HepG2 (cell line): ENCODE results near the gene EPM2AIP1. TPM values are rescaled to one million over a fixed set of nuclear protein-coding genes. Genes with fewer than 3 reads are reported as not detected.

Experiments
- ATAC-seq: fragments of 200-7000 bp; cut with Tn5 transposase; 3 replicates; pipeline ENCODE4 v1.9.1; 2020; ENCODE audit warnings: mild to moderate bottlenecking, moderate library complexity
- BruUV-seq: library from RNA; stranded (reverse); fragments of 400-500 nt; replicated peaks from 2 replicates; lab custom pipeline; 2021; lab: Mats Ljungman, UMichigan
- CTCF ChIA-PET: fragments of 300-600 bp; formaldehyde crosslinking; extraction: SDS; loops from one replicate; lab custom pipeline; 2021; ENCODE audit warnings: low total read pairs, inconsistent platforms, low intra/inter-chr PET ratio; lab: Yijun Ruan, JAX
- POLR2A ChIA-PET: fragments of 350-600 bp; sonication (Branson Sonifier 250); formaldehyde crosslinking; loops from one replicate; lab custom pipeline; 2020; ENCODE audit warnings: antibody characterized with exemption, inconsistent platforms; lab: Yijun Ruan, JAX
- DNase-seq: peaks from one replicate; pipeline ENCODE4 v3.0.0-alpha.2; 2015; ENCODE audit warnings: low spot score
- FAIRE-seq: peaks from 3 replicates; lab custom pipeline; 2011; peaks lifted over from hg19 to GRCh38; lab: Jason Lieb, UNC
- H2AFZ ChIP-seq: one replicate; pipeline ENCODE4 v1.6.1; 2011; ENCODE audit warnings: low read length, inconsistent platforms
- H3K27ac ChIP-seq: fragments of 300-600 bp; 3 replicates; pipeline ENCODE4 v1.8.0; 2011; ENCODE audit warnings: mixed run types, mild to moderate bottlenecking, mixed read lengths, low read length, inconsistent platforms; ENCODE audit not compliant: insufficient read depth; ENCODE audit errors: extremely low read length
- H3K27me3 ChIP-seq, 2 experiments: fragments of 200-600 bp in 1 of 2; 2 replicates in 1 of 2; 3 replicates in 1 of 2; pipeline versions ENCODE4 v1.6.0 to v1.8.0; 2011; ENCODE audit warnings: low read length in 2 of 2, mild to moderate bottlenecking in 2 of 2, moderate library complexity in 2 of 2, inconsistent platforms in 1 of 2; ENCODE audit not compliant: insufficient read depth in 2 of 2, control insufficient read depth in 1 of 2
- H3K36me3 ChIP-seq, 2 experiments: fragments of 200-600 bp in 1 of 2; replicated peaks in 1 of 2; 2 replicates in 1 of 2; 3 replicates in 1 of 2; pipeline versions ENCODE4 v1.5.1 to v1.8.0; 2011; ENCODE audit warnings: low read length in 2 of 2, inconsistent platforms in 1 of 2; ENCODE audit not compliant: insufficient read depth in 2 of 2, control insufficient read depth in 1 of 2
- H3K4me1 ChIP-seq: 2 replicates; pipeline ENCODE4 v1.5.1; 2012; ENCODE audit warnings: low read length, inconsistent platforms; ENCODE audit not compliant: insufficient read depth
- H3K4me2 ChIP-seq: 2 replicates; pipeline ENCODE4 v1.6.0; 2011; ENCODE audit warnings: low read depth, low read length, inconsistent platforms
- H3K4me3 ChIP-seq, 3 experiments: fragments of 200-600 bp in 1 of 3; sonication (generic), shearing (Covaris generic) in 1 of 3; replicated peaks in 1 of 3; 2 replicates each; pipeline ENCODE4 v1.5.1; 2011 to 2016; ENCODE audit warnings: low read length in 3 of 3, inconsistent platforms in 2 of 3, low read depth in 2 of 3, mild to moderate bottlenecking in 2 of 3, control low read depth in 1 of 3, mixed read lengths in 1 of 3; ENCODE audit not compliant: insufficient read depth in 1 of 3
- H3K79me2 ChIP-seq: one replicate; pipeline ENCODE4 v1.6.1; 2011; ENCODE audit warnings: low read length, inconsistent platforms; ENCODE audit not compliant: insufficient read depth
- H3K9ac ChIP-seq: 2 replicates; pipeline ENCODE4 v1.6.0; 2011; ENCODE audit warnings: mild to moderate bottlenecking, low read depth, low read length, inconsistent platforms; ENCODE audit not compliant: insufficient read depth
- H3K9me3 ChIP-seq: 2 replicates; pipeline ENCODE4 v1.5.1; 2012; ENCODE audit warnings: mild to moderate bottlenecking, low read length
- H4K20me1 ChIP-seq: 2 replicates; pipeline ENCODE4 v1.6.0; 2011; ENCODE audit warnings: inconsistent platforms, mild to moderate bottlenecking, low read length, moderate library complexity; ENCODE audit not compliant: insufficient read depth
- HMG20A ChIP-seq: IDR thresholded peaks from 2 replicates; pipeline ENCODE4 v1.6.1; 2016; ENCODE audit warnings: borderline replicate concordance
- MAFG ChIP-seq: sonication (generic); formaldehyde crosslinking; IDR thresholded peaks from 2 replicates; pipeline ENCODE4 v1.5.1; 2020; ENCODE audit warnings: mild to moderate bottlenecking, missing genetic modification reagents
- NCOA2 ChIP-seq: sonication (generic); formaldehyde crosslinking; IDR thresholded peaks from 2 replicates; pipeline ENCODE4 v1.8.0; 2022; ENCODE audit warnings: inconsistent platforms
- NONO ChIP-seq, 2 experiments: fragments of 450-650 bp in 1 of 2; sonication (generic) in 1 of 2; formaldehyde crosslinking in 1 of 2; IDR thresholded peaks in 1 of 2; conservative IDR thresholded peaks in 1 of 2; 2 replicates each; pipeline versions ENCODE4 v1.6.1 to v1.8.0; 2017 to 2022; ENCODE audit warnings: mild to moderate bottlenecking in 1 of 2, missing genetic modification reagents in 1 of 2, moderate library complexity in 1 of 2
- PAX8 ChIP-seq: sonication (generic); formaldehyde crosslinking; IDR thresholded peaks from 2 replicates; pipeline ENCODE4 v1.8.0; 2022; ENCODE audit warnings: mild to moderate bottlenecking, missing genetic modification reagents, borderline replicate concordance
- SKI ChIP-seq: fragments of 450-650 bp; IDR thresholded peaks from one replicate; pipeline ENCODE4 v1.6.1; 2018; ENCODE audit warnings: mild to moderate bottlenecking; ENCODE audit not compliant: partially characterized antibody
- ZNF121 ChIP-seq: sonication (generic); formaldehyde crosslinking; IDR thresholded peaks from 2 replicates; pipeline ENCODE4 v1.5.0; 2020; ENCODE audit warnings: mild to moderate bottlenecking, missing genetic modification reagents
- WGBS: methylation state at CpG from one replicate; pipeline ENCODE4 v1.1.6; 2017; ENCODE audit warnings: low lambda C conversion rate; 5-methylcytosine and 5-hydroxymethylcytosine counted together
- in situ Hi-C: cut with HindIII; loops from 2 replicates; pipeline ENCODE4 v1.10.0; 2017; ENCODE audit warnings: low pct_unique_long_range_greater_than_20kb; ENCODE audit not compliant: extremely low pct_ligation_motif_present
- intact Hi-C: fragments of 100-400 bp; cut with micrococcal nuclease; formaldehyde crosslinking; loops from one replicate; pipeline ENCODE4 v1.10.0; 2022; ENCODE audit not compliant: unreplicated experiment
- polyA plus RNA-seq, 8 experiments: library from polyadenylated mRNA; depleted of rRNA in 3 of 8; stranded (reverse) in 7 of 8; unstranded in 1 of 8; fragments of >200 nt; fragmentation: Illumina TruSeq in 4 of 8; extraction: Trizol in 4 of 8; gene quantifications; 2 replicates each; pipeline versions ENCODE4 v1.2.1 to v1.2.3, GENCODE V29; 2011 to 2016; ENCODE audit warnings: low read depth in 4 of 8, missing spikeins in 1 of 8, mixed read lengths in 1 of 8; ENCODE audit not compliant: insufficient read depth in 1 of 8
- total RNA-seq, 5 experiments: library from RNA; depleted of rRNA; stranded (reverse); fragments of >200 nt; fragmentation: Illumina TruSeq; extraction: Trizol; gene quantifications; 2 replicates each; pipeline ENCODE4 v1.2.3, GENCODE V29; 2016; ENCODE audit warnings: low read depth in 1 of 5
- TF ChIP-seq, protein P1 (sequence below): IDR thresholded peaks from 2 replicates; pipeline ENCODE4 v1.6.1; 2016; ENCODE audit warnings: missing genetic modification reagents, missing compliant biosample characterization
- TF ChIP-seq, protein P2 (sequence below): IDR thresholded peaks from 2 replicates; pipeline ENCODE4 v1.6.1; 2016; ENCODE audit warnings: control low read depth
- TF ChIP-seq, protein P3 (sequence below): sonication (generic); formaldehyde crosslinking; IDR thresholded peaks from 2 replicates; pipeline ENCODE4 v1.5.1; 2020; ENCODE audit warnings: missing genetic modification reagents, mild to moderate bottlenecking, borderline replicate concordance
- TF ChIP-seq, protein P4 (sequence below): sonication (generic); formaldehyde crosslinking; IDR thresholded peaks from 2 replicates; pipeline ENCODE4 v1.4.0; 2020; ENCODE audit warnings: missing genetic modification reagents

The EPM2AIP1 gene
- total and polyA plus RNA-seq, 2 of the 13 experiments (the other 11 are each of a cell fraction or from before 2014, with no cell fraction given) = 10.7 to 23.0 TPM

DNA sequence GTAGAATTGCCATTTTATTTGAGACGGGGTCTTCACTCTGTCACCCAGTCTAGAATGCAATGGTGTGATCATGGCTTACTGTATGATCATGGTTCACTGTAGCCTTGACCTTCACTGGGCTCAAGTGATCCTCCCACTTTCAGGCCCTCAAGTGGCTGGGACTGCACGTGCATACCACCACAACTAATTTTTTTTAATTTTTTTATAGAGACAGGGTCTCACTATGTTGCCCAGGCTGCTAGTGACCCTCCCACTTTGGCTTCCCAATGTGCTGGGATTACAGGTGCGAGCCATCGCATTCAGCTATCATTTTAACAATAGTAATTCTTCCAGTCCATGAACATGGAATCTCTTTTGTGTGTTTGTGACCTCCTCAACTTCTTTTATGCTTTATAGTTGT lies 11.9 kb downstream of the EPM2AIP1 start:
- DNase-seq = no peak
- Histone ChIP-seq H3K9me3 (no peaks in the 10 kb centered on the region), H3K36me3 (peaks cover 6 to 25% of the 10 kb centered on the region in 2 experiments; a peak in 4 of 5 replicates), H3K79me2 (no peaks in the 10 kb centered on the region), H4K20me1 (no peaks in the 10 kb centered on the region), H2AFZ (no peak overlapping the region), H3K27me3 (no peaks in the 10 kb centered on the region), H3K4me1 (no peaks in the 10 kb centered on the region), H3K4me2 (no peak overlapping the region), H3K4me3 (no peak overlapping the region), H3K27ac (no peak overlapping the region), H3K9ac (no peak overlapping the region)
- POLR2A ChIA-PET = interaction anchor here (0.8 kb wide), 1 partner anchor 12 kb away, joined by 3 read pairs; the partner anchor contains the start of genes EPM2AIP1 and MLH1
- CTCF ChIA-PET = no interaction called here
- FAIRE-seq = no peak
- intact Hi-C loops = no loop called here
- no peak for ATAC-seq
- TF ChIP-seq NCOA2 (CRISPR knock-in tag) (no peak), ZNF121 (CRISPR knock-in tag) (0 out of 2 replicates have a peak, but pooled peaks have one; percentile 37)
- in situ Hi-C loops = no loop called here
- 95% methylated on average over 4 of the region's 4 CpGs for WGBS
- no TSS peak for BruUV-seq

DNA sequence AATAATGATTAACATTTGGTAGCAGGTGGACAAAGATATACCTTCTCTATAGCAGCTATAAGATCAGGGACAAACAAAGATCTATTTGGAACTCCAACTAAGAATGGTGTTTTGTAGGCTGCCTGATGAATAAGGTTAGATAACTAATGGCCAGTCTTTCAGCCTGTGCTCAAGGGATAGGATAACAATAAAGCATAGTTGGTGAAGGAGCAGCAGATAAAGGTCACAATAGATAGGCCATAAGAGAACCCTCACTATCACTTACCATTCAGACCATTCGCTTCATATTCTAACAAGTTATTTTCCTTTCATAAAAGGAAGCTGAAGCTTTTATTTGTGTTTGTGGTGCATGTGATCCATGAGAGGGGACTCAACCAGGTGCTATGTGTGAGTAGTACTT lies 19.8 kb downstream of the EPM2AIP1 start:
- Histone ChIP-seq H3K4me1 (peaks cover 37% of the 10 kb centered on the region), H2AFZ (no peak overlapping the region), H3K27me3 (no peaks in the 10 kb centered on the region), H3K4me2 (no peak overlapping the region), H3K9me3 (no peaks in the 10 kb centered on the region), H3K27ac (no peak overlapping the region), H3K4me3 (no peak overlapping the region), H4K20me1 (no peaks in the 10 kb centered on the region), H3K79me2 (no peaks in the 10 kb centered on the region), H3K9ac (no peak overlapping the region), H3K36me3 (0 out of 5 replicates have a peak, but pooled peaks cover 0 to 2% of the 10 kb centered on the region in 2 experiments)
- ChIA-PET POLR2A (interaction anchor here (1.0 kb wide), 1 partner anchor 20 kb away, joined by 3 read pairs; the partner anchor contains the start of genes EPM2AIP1 and MLH1), CTCF (no interaction called here)
- ATAC-seq = no peak
- in situ Hi-C loops = loop anchor here (25.0 kb wide), 1 partner anchor 236 kb away; no protein-coding TSS in a partner anchor
- no peak for FAIRE-seq
- BruUV-seq = no TSS peak
- no peak for DNase-seq
- intact Hi-C loops = no loop called here
- 93% methylated on average over 1 of the region's 1 CpG for WGBS
- TF ChIP-seq PAX8 (CRISPR knock-in tag) = no peak
- TF ChIP-seq, protein P1, sequence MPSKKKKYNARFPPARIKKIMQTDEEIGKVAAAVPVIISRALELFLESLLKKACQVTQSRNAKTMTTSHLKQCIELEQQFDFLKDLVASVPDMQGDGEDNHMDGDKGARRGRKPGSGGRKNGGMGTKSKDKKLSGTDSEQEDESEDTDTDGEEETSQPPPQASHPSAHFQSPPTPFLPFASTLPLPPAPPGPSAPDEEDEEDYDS (CRISPR knock-in tag) = no peak
- TF ChIP-seq HMG20A = no peak
- no peak for TF ChIP-seq SKI
- TF ChIP-seq MAFG = no peak
- TF ChIP-seq, protein P2, sequence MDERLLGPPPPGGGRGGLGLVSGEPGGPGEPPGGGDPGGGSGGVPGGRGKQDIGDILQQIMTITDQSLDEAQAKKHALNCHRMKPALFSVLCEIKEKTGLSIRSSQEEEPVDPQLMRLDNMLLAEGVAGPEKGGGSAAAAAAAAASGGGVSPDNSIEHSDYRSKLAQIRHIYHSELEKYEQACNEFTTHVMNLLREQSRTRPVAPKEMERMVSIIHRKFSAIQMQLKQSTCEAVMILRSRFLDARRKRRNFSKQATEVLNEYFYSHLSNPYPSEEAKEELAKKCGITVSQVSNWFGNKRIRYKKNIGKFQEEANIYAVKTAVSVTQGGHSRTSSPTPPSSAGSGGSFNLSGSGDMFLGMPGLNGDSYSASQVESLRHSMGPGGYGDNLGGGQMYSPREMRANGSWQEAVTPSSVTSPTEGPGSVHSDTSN = no peak
- TF ChIP-seq NONO (IDR thresholded peaks at IDR 0.05) = no peak
- no peak for TF ChIP-seq NONO (CRISPR knock-in tag; conservative IDR thresholded peaks at IDR 0.05)
- TF ChIP-seq, protein P3, sequence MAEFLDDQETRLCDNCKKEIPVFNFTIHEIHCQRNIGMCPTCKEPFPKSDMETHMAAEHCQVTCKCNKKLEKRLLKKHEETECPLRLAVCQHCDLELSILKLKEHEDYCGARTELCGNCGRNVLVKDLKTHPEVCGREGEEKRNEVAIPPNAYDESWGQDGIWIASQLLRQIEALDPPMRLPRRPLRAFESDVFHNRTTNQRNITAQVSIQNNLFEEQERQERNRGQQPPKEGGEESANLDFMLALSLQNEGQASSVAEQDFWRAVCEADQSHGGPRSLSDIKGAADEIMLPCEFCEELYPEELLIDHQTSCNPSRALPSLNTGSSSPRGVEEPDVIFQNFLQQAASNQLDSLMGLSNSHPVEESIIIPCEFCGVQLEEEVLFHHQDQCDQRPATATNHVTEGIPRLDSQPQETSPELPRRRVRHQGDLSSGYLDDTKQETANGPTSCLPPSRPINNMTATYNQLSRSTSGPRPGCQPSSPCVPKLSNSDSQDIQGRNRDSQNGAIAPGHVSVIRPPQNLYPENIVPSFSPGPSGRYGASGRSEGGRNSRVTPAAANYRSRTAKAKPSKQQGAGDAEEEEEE (CRISPR knock-in tag) = no peak
- TF ChIP-seq, protein P4, sequence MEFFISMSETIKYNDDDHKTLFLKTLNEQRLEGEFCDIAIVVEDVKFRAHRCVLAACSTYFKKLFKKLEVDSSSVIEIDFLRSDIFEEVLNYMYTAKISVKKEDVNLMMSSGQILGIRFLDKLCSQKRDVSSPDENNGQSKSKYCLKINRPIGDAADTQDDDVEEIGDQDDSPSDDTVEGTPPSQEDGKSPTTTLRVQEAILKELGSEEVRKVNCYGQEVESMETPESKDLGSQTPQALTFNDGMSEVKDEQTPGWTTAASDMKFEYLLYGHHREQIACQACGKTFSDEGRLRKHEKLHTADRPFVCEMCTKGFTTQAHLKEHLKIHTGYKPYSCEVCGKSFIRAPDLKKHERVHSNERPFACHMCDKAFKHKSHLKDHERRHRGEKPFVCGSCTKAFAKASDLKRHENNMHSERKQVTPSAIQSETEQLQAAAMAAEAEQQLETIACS (CRISPR knock-in tag) = no peak
